Mesendoderm (in vitro differentiated cells): ENCODE measurements around the gene MSRB1.
"Not testable (repeated sequence)": the region's sequence is repeated elsewhere in the genome, so short reads cannot be mapped to it uniquely, and the experiment has no call there.

ENCODE experiments used
- DNase-seq: peaks from one replicate; pipeline ENCODE4 v3.0.0; 2013
- H2AK5ac ChIP-seq: 2 replicates; pipeline ENCODE4 v1.6.1; 2013; ENCODE audit warnings: low read length, inconsistent platforms
- H2BK120ac ChIP-seq: 2 replicates; pipeline ENCODE4 v1.6.1; 2013; ENCODE audit warnings: low read depth, mild to moderate bottlenecking, low read length, moderate library complexity, mixed read lengths
- H2BK15ac ChIP-seq: replicated peaks from 2 replicates; pipeline ENCODE4 v1.6.1; 2013; ENCODE audit warnings: low read depth, mild to moderate bottlenecking, moderate library complexity
- H2BK5ac ChIP-seq: 2 replicates; pipeline ENCODE4 v1.6.1; 2013; ENCODE audit warnings: low read length, inconsistent platforms
- H3K18ac ChIP-seq: 2 replicates; pipeline ENCODE4 v1.6.1; 2013; ENCODE audit warnings: mild to moderate bottlenecking, low read length, mixed read lengths
- H3K23ac ChIP-seq: one replicate; pipeline ENCODE4 v1.6.1; 2013; ENCODE audit warnings: low read length
- H3K27ac ChIP-seq: 2 replicates; pipeline ENCODE4 v1.5.1; 2013; ENCODE audit warnings: low read depth, mild to moderate bottlenecking, inconsistent platforms, low read length, moderate library complexity
- H3K27me3 ChIP-seq: 2 replicates; pipeline ENCODE4 v1.6.1; 2013; ENCODE audit warnings: low read length, control low read depth, mild to moderate bottlenecking, inconsistent platforms; ENCODE audit not compliant: insufficient read depth, poor library complexity
- H3K36me3 ChIP-seq: 2 replicates; pipeline ENCODE4 v1.6.1; 2013; ENCODE audit warnings: low read length, inconsistent platforms; ENCODE audit not compliant: control insufficient read depth, insufficient read depth
- H3K4ac ChIP-seq: one replicate; pipeline ENCODE4 v1.6.1; 2013; ENCODE audit warnings: low read depth, mild to moderate bottlenecking, low read length, moderate library complexity
- H3K4me1 ChIP-seq: 2 replicates; pipeline ENCODE4 v1.6.1; 2013; ENCODE audit warnings: low read depth, low read length, inconsistent platforms; ENCODE audit not compliant: control insufficient read depth
- H3K4me2 ChIP-seq: 2 replicates; pipeline ENCODE4 v1.6.1; 2013; ENCODE audit warnings: low read length
- H3K4me3 ChIP-seq: 2 replicates; pipeline ENCODE4 v1.5.1; 2013; ENCODE audit warnings: mild to moderate bottlenecking, low read length
- H3K56ac ChIP-seq: one replicate; pipeline ENCODE4 v1.6.1; 2013; ENCODE audit warnings: low read length
- H3K79me1 ChIP-seq: 2 replicates; pipeline ENCODE4 v1.6.1; 2013; ENCODE audit warnings: low read length, inconsistent platforms
- H3K79me2 ChIP-seq: 2 replicates; pipeline ENCODE4 v1.6.1; 2013; ENCODE audit warnings: mild to moderate bottlenecking, low read length; ENCODE audit not compliant: control insufficient read depth, insufficient read depth
- H3K9ac ChIP-seq: 2 replicates; pipeline ENCODE4 v1.6.1; 2013; ENCODE audit warnings: low read length, inconsistent platforms
- H4K5ac ChIP-seq: one replicate; pipeline ENCODE4 v1.6.1; 2013; ENCODE audit warnings: low read length
- H4K8ac ChIP-seq: one replicate; pipeline ENCODE4 v1.6.1; 2013; ENCODE audit warnings: low read depth, mild to moderate bottlenecking, control low read depth, low read length, moderate library complexity
- WGBS: extraction: QIAGEN DNeasy Blood & Tissue Kit; methylation state at CpG from one replicate; pipeline ENCODE4 v1.1.7; 2013; ENCODE audit warnings: low lambda C conversion rate, missing lambda C conversion rate; ENCODE audit not compliant: insufficient coverage; ENCODE audit errors: extremely low coverage; 5-methylcytosine and 5-hydroxymethylcytosine counted together

Gene MSRB1

GRCh38 chr16:1939833-1940232, 3.2 kb downstream of the MSRB1 start:
- not testable (repeated sequence) for H2AK5ac ChIP-seq, H3K23ac ChIP-seq, H3K18ac ChIP-seq, H3K79me1 ChIP-seq, H3K27me3 ChIP-seq, H3K27ac ChIP-seq, H2BK120ac ChIP-seq, H2BK5ac ChIP-seq, H3K56ac ChIP-seq, H4K5ac ChIP-seq, DNase-seq, H2BK15ac ChIP-seq, H4K8ac ChIP-seq, H3K4ac ChIP-seq, H3K4me2 ChIP-seq, H3K4me1 ChIP-seq, H3K9ac ChIP-seq, H3K79me2 ChIP-seq, H3K4me3 ChIP-seq, H3K36me3 ChIP-seq
- no CpG with 5 or more reads among the region's 8 CpGs for WGBS

- H3K27ac ChIP-seq: no peak overlapping the region
Observed at GRCh38 chr16:1938910-1939309, 4.1 kb downstream of the MSRB1 start.

GRCh38 chr16:1938316-1938715, 4.7 kb downstream of the MSRB1 start:
- H3K4me3 ChIP-seq: no peak overlapping the region

More at GRCh38 chr16:1938910-1939309, 4.1 kb downstream of the MSRB1 start:
- Histone ChIP-seq H3K36me3 (no peaks in the 10 kb centered on the region), H3K79me2 (no peaks in the 10 kb centered on the region), H3K9ac (no peak overlapping the region), H4K8ac (no peak overlapping the region), H3K27me3 (no peaks in the 10 kb centered on the region), H2BK120ac (no peak overlapping the region), H3K18ac (no peak overlapping the region), H3K79me1 (no peaks in the 10 kb centered on the region), H3K23ac (no peak overlapping the region), H3K4me3 (no peak overlapping the region), H4K5ac (no peak overlapping the region), H3K4ac (no peak overlapping the region), H2AK5ac (no peak overlapping the region), H2BK15ac (no peak overlapping the region), H2BK5ac (no peak overlapping the region), H3K4me2 (no peak overlapping the region), H3K56ac (no peak overlapping the region), H3K4me1 (no peaks in the 10 kb centered on the region)
- no CpG with 5 or more reads among the region's 17 CpGs for WGBS
- DNase-seq: no peak

GRCh38 chr16:1936945-1937479, 6.0 kb downstream of the MSRB1 start:
- no peak overlapping the region for H3K4me2 ChIP-seq
- WGBS: no CpG with 5 or more reads among the region's 11 CpGs

More at GRCh38 chr16:1938316-1938715, 4.7 kb downstream of the MSRB1 start:
- Histone ChIP-seq H3K27me3 (no peaks in the 10 kb centered on the region), H2BK120ac (no peak overlapping the region), H3K18ac (no peak overlapping the region), H4K8ac (no peak overlapping the region), H3K4ac (no peak overlapping the region), H3K56ac (no peak overlapping the region), H3K27ac (no peak overlapping the region), H3K4me2 (no peak overlapping the region), H3K79me2 (no peaks in the 10 kb centered on the region), H3K23ac (no peak overlapping the region), H3K9ac (no peak overlapping the region), H3K79me1 (no peaks in the 10 kb centered on the region), H3K4me1 (no peaks in the 10 kb centered on the region), H2BK5ac (no peak overlapping the region), H2AK5ac (no peak overlapping the region), H2BK15ac (no peak overlapping the region), H3K36me3 (no peaks in the 10 kb centered on the region), H4K5ac (no peak overlapping the region)
- no CpG with 5 or more reads among the region's 10 CpGs for WGBS
- no peak for DNase-seq

GRCh38 chr16:1933097-1933661, 9.8 kb downstream of the MSRB1 start:
- no peak overlapping the region for H2BK15ac ChIP-seq
- no peak overlapping the region for H2BK120ac ChIP-seq
- no peak overlapping the region for H3K27ac ChIP-seq
- H3K9ac ChIP-seq: no peak overlapping the region
- H3K18ac ChIP-seq: no peak overlapping the region
- no peaks in the 10 kb centered on the region for H3K36me3 ChIP-seq
- no CpG with 5 or more reads among the region's 23 CpGs for WGBS
- H4K5ac ChIP-seq: no peak overlapping the region
- H3K79me2 ChIP-seq: no peaks in the 10 kb centered on the region
- no peak overlapping the region for H3K56ac ChIP-seq
- H3K4ac ChIP-seq: no peak overlapping the region
- no peak for DNase-seq
- no peak overlapping the region for H2BK5ac ChIP-seq
- H2AK5ac ChIP-seq: no peak overlapping the region
- H3K4me2 ChIP-seq: no peak overlapping the region
- no peaks in the 10 kb centered on the region for H3K79me1 ChIP-seq
- no peak overlapping the region for H3K23ac ChIP-seq
- H3K4me3 ChIP-seq: no peak overlapping the region
- no peaks in the 10 kb centered on the region for H3K27me3 ChIP-seq
- H4K8ac ChIP-seq: no peak overlapping the region
- H3K4me1 ChIP-seq: no peaks in the 10 kb centered on the region

More at GRCh38 chr16:1936945-1937479, 6.0 kb downstream of the MSRB1 start:
- no peak overlapping the region for H3K27ac ChIP-seq
- no peak overlapping the region for H3K4me3 ChIP-seq
- H3K27me3 ChIP-seq: no peaks in the 10 kb centered on the region
- no peaks in the 10 kb centered on the region for H3K79me1 ChIP-seq
- no peak overlapping the region for H4K5ac ChIP-seq
- no peak overlapping the region for H2BK15ac ChIP-seq
- H3K56ac ChIP-seq: no peak overlapping the region
- H2BK120ac ChIP-seq: no peak overlapping the region
- H3K23ac ChIP-seq: no peak overlapping the region
- no peaks in the 10 kb centered on the region for H3K4me1 ChIP-seq
- DNase-seq: no peak
- H3K18ac ChIP-seq: no peak overlapping the region
- H4K8ac ChIP-seq: no peak overlapping the region
- no peak overlapping the region for H3K4ac ChIP-seq
- H2BK5ac ChIP-seq: no peak overlapping the region
- H2AK5ac ChIP-seq: no peak overlapping the region
- no peaks in the 10 kb centered on the region for H3K36me3 ChIP-seq
- H3K9ac ChIP-seq: no peak overlapping the region
- no peaks in the 10 kb centered on the region for H3K79me2 ChIP-seq
